Measurements from ENCODE around the gene RNF225. TPM values are rescaled to one million over a fixed set of nuclear protein-coding genes. Genes with fewer than 3 reads are reported as not detected.
"Not testable (repeated sequence)": the region's sequence is repeated elsewhere in the genome, so short reads cannot be mapped to it uniquely, and the experiment has no call there.

RNF225 gene
- not detected for total RNA-seq

DNA sequence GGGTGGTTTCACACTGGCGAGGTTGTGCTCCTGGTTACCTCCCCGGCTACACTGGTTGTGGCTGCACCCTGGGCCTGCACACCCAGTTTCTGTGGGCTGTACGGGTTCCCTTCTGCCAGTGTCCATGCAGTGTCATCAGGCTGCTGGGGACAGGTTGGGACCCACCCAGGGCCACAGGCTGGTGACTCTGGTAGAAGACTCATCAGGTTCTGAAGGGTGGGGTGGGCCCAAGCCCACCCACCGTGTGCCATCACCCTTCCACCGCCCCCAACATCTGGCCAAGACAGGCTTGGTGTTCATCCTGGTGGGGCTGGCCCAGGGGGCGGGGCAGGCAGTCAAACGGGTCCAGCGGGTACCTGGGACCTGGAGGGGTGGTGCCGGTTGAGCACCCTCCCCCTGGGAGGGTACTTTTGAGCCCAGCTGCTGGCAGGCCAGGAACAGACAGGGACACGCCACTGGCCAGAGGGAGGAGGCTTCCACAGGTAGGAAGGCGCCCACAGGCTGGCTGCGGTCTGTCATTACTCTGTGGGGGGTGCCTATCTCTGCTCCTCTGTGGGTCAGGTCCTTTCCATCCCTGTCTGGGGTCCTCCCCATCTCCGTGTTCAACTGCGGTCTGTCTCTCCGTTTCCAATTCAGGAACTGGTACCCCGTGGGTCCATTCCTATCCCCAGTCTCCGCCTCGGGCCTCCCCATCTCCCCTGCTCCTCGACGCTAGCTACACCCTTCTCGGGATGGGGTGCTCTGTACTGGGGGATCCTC lies at the start of gene RNF225:
Gene RNF225 (plus strand): TSS at position 437 of the 759 bp plus-strand sequence. CDS start 434 bp downstream, outside the sequence.
- Histone ChIP-seq H3K4me1 (peaks cover 0 to 14% of the 10 kb centered on the region in 2 donors), H3K36me3 (peaks cover 36% of the 10 kb centered on the region), H3K27ac (no peak within 1 kb of the TSS), H3K27me3 (peaks cover 6 to 12% of the 10 kb centered on the region in 2 donors), H3K4me3 (peak within 1 kb of the TSS in 1 of 2 donors; percentile 21), H3K9me3 (no peaks in the 10 kb centered on the region)
- no peak for DNase-seq (ENCODE audit: low spot score)
- TF ChIP-seq, protein P1, sequence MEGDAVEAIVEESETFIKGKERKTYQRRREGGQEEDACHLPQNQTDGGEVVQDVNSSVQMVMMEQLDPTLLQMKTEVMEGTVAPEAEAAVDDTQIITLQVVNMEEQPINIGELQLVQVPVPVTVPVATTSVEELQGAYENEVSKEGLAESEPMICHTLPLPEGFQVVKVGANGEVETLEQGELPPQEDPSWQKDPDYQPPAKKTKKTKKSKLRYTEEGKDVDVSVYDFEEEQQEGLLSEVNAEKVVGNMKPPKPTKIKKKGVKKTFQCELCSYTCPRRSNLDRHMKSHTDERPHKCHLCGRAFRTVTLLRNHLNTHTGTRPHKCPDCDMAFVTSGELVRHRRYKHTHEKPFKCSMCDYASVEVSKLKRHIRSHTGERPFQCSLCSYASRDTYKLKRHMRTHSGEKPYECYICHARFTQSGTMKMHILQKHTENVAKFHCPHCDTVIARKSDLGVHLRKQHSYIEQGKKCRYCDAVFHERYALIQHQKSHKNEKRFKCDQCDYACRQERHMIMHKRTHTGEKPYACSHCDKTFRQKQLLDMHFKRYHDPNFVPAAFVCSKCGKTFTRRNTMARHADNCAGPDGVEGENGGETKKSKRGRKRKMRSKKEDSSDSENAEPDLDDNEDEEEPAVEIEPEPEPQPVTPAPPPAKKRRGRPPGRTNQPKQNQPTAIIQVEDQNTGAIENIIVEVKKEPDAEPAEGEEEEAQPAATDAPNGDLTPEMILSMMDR (IDR thresholded peaks at IDR 0.05): no peak

DNA sequence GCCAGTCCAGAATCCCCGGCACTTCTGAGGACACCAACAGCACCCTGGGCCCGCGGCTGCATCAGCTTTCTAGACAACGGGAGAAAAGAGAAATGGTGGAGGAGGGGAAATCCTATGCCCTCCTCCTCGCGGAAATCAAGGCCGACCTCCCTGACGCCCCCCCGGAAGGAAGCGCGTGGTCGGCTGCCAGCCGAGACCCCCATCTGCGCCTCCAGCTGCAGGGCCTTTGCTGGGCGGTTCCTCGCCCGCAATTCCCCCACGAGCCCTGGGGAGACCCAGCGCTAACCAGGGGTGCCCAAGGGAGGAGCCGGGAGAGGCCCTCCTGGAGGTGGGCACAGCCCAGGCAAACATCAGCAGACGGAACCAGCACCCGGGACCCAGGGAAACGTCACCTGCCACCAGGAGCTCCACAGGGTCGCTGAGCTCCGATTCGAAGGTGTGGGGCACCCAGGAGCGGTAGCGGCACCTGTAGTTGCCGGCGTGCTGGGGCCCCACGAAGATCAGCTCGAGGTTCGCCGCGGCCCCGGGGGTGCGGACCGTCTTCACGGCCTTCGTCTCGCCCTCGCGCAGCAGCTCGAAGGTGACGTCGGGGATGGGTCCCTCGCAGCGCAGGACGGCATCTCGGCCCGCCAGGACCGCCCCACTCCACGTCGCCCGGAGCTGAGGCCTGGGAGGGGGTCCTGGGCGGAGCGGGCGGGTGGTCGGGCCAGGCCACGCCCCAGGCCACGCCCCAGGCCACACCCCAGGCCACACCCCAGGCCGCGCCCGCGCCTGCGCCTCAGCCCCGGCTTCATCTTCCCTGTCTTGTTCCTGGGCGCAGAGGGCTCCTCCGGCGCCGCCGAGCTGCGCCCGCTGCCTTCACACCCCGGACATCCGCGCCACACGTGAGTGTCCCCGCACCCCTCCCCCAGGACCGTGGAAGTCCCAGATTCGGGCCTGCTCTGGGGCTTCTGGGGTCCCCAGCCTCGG lies 48.2 kb upstream of the RNF225 start:
- Histone ChIP-seq H3K9me3 (no peaks in the 10 kb centered on the region), H3K4me1 (peaks cover 0 to 16% of the 10 kb centered on the region in 2 donors), H3K36me3 (no peaks in the 10 kb centered on the region), H3K27me3 (peaks cover 0 to 4% of the 10 kb centered on the region in 2 donors), H3K4me3 (peak overlapping the region; percentile 64 to 67), H3K27ac (peak overlapping the region; percentile 69 to 82)
- TF ChIP-seq, protein P1 (IDR thresholded peaks at IDR 0.05): no peak
- peak; percentile 63 for DNase-seq (ENCODE audit: low spot score)

DNA sequence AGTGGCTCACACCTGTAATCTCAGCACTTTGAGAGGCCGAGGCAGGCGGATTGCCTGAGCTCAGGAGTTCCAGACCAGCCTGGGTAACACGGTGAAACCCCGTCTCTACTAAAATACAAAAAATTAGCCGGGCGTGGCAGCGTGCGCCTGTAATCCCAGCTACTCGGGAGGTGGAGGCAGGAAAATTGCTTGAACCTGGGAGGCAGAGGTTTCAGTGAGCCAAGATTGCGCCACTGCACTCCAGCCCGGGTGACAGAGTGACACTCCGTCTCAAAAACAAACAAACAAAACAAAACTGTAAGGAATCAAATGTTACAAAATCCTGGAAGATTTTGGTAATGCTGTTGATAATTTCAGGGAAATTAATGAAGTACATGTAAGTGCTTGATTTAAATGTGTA lies 47.4 kb upstream of the RNF225 start:
- not testable (repeated sequence) for H3K27me3 ChIP-seq; H3K9me3 ChIP-seq; H3K36me3 ChIP-seq; DNase-seq (ENCODE audit: low spot score)
- H3K27ac ChIP-seq: peak overlapping the region; percentile 62 to 69
- peak overlapping the region; percentile 64 to 67 for H3K4me3 ChIP-seq
- H3K4me1 ChIP-seq: peaks cover 0 to 16% of the 10 kb centered on the region in 2 donors

- H3K4me3 ChIP-seq: no peak overlapping the region
- peaks cover 0 to 16% of the 10 kb centered on the region in 2 donors for H3K4me1 ChIP-seq
- no peak for DNase-seq (ENCODE audit: low spot score)
- H3K27ac ChIP-seq: no peak overlapping the region
- no peaks in the 10 kb centered on the region for H3K36me3 ChIP-seq
- H3K27me3 ChIP-seq: peaks cover 0 to 4% of the 10 kb centered on the region in 2 donors
- H3K9me3 ChIP-seq: no peaks in the 10 kb centered on the region
- TF ChIP-seq, protein P1 (IDR thresholded peaks at IDR 0.05): no peak
Observed at GRCh38 chr19:58349590-58349989, 45.9 kb upstream of the RNF225 start.

DNA sequence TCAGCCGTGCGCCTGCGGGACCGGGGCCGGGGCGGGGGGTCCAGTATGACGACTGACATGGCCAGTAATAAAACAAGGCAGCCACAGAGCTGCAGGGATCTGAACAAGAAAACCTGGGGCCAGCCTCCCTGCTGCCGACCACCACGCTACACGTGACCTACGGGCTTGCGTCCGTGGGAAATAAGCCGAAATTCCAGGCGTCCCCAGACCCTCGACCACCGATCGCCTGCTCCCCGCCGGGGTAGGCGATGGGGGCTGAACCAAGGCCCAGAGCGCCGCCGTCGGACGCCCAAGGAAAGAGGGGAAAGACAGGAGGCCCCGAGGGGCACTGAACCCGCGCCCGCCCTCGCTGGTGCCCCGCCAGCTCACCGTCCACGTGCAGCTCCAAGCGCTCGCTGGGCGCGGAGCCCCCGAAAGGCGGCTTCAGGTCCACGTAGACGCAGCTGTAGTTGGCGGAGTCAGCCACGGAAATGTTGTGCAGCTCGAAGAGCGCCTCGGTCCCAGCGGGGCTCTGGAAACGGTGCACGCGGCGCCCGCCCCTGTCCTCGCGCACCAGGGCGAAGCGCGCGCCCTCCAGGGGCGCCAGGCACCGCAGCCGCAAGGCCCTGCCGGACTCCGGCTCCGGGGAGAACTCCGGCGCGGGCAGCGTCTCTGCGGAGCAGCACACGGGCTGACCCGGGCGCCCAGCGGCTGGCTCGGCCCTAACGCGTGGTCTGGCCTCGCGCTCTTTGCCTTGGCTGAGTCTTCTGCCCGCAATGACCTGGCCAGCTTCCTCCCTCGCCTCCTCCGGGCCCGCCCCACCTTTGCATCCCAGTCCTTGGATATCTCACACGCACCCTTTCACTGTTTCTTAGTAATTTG lies 45.2 kb upstream of the RNF225 start:
- Histone ChIP-seq H3K27me3 (peaks cover 0 to 4% of the 10 kb centered on the region in 2 donors), H3K4me3 (peak overlapping the region in 1 of 2 donors; percentile 25), H3K4me1 (peaks cover 0 to 16% of the 10 kb centered on the region in 2 donors), H3K9me3 (no peaks in the 10 kb centered on the region), H3K27ac (no peak overlapping the region), H3K36me3 (no peaks in the 10 kb centered on the region)
- no peak for DNase-seq (ENCODE audit: low spot score)
- TF ChIP-seq, protein P1 (IDR thresholded peaks at IDR 0.05): no peak
